Esophagus squamous epithelium (tissue), 5 donors: ENCODE results near the gene TWIST2. TPM values are rescaled to one million over a fixed set of nuclear protein-coding genes. Genes with fewer than 3 reads are reported as not detected.

ENCODE experiments used
- DNase-seq: peaks from one replicate; lab custom pipeline; 2025; lab: John Stamatoyannopoulos, UW
- H3K27ac ChIP-seq, 4 donors: fragments of 200-600 bp; sonication (generic); one replicate each; pipeline ENCODE4 v1.5.1; 2016 to 2019; ENCODE audit warnings: mild to moderate bottlenecking in 1 of 4
- H3K27me3 ChIP-seq, 4 donors: fragments of 200-600 bp; sonication (generic); 1 replicate in 3 of 4; 2 replicates in 1 of 4; pipeline versions ENCODE4 v1.5.1 to v1.6.0; 2017 to 2021; ENCODE audit warnings: antibody characterized with exemption in 1 of 4
- H3K36me3 ChIP-seq, 3 donors: fragments of 200-600 bp; sonication (generic); one replicate each; pipeline ENCODE4 v1.5.1; 2016 to 2019
- H3K4me1 ChIP-seq, 3 donors: fragments of 200-600 bp; sonication (generic); one replicate each; pipeline ENCODE4 v1.5.1; 2017 to 2019
- H3K4me3 ChIP-seq, 4 donors: fragments of 200-600 bp; sonication (generic); 1 replicate in 3 of 4; 2 replicates in 1 of 4; pipeline ENCODE4 v1.5.1; 2016 to 2019; ENCODE audit warnings: mild to moderate bottlenecking in 2 of 4, moderate library complexity in 1 of 4
- H3K9me3 ChIP-seq, 3 donors: fragments of 200-600 bp; sonication (generic); one replicate each; pipeline ENCODE4 v1.5.1; 2016 to 2019
- CTCF ChIP-seq, 6 experiments: fragments of 450-650 bp in 4 of 6; fragments of 200-600 bp in 2 of 6; sonication (generic) in 2 of 6; IDR thresholded peaks; one replicate each; pipeline ENCODE4 v1.5.1; 2016 to 2019; ENCODE audit warnings: antibody characterized with exemption in 6 of 6, mild to moderate bottlenecking in 4 of 6, moderate library complexity in 4 of 6
- POLR2A ChIP-seq, 4 donors: fragments of 450-650 bp; IDR thresholded peaks; one replicate each; pipeline ENCODE4 v1.6.1; 2017; ENCODE audit warnings: antibody characterized with exemption in 4 of 4, mild to moderate bottlenecking in 4 of 4, moderate library complexity in 3 of 4
- WGBS, 2 donors: methylation state at CpG; one replicate each; pipeline ENCODE4 v1.1.5; 2018; 5-methylcytosine and 5-hydroxymethylcytosine counted together
- intact Hi-C: fragments of 100-400 bp; cut with DNase I; formaldehyde crosslinking; loops from one replicate; pipeline ENCODE4 v1.15.0; 2022
- total RNA-seq, 4 donors: library from RNA; depleted of rRNA; stranded (reverse); fragments of >200 nt; gene quantifications; one replicate each; pipeline ENCODE4 v1.1.0, GENCODE V29; 2016
- donor health status: DM: yes; HTN: yes; CAD: no.

TWIST2 gene
- total RNA-seq, 4 donors from 2014 or later = 3.1 to 33.0 (median 4.9) TPM

GRCh38 chr2:238938401-238939055 lies 90.6 kb downstream of the TWIST2 start:
- no peak overlapping the region for H3K4me3 ChIP-seq
- intact Hi-C loops = no loop called here
- no peaks in the 10 kb centered on the region for H3K27me3 ChIP-seq
- peaks cover 0 to 17% (median 13%) of the 10 kb centered on the region in 3 donors for H3K4me1 ChIP-seq
- TF ChIP-seq CTCF (IDR thresholded peaks at IDR 0.05) = no peak
- TF ChIP-seq POLR2A (IDR thresholded peaks at IDR 0.05) = no peak
- H3K36me3 ChIP-seq = no peaks in the 10 kb centered on the region
- 30 to 44% methylated on average over 13 to 15 of the region's 21 CpGs for WGBS, 2 donors
- no peaks in the 10 kb centered on the region for H3K9me3 ChIP-seq
- H3K27ac ChIP-seq = peak overlapping the region in 2 of 4 donors; percentile 69 to 86
- no peak for DNase-seq

GRCh38 chr2:238939074-238939473 lies 91.2 kb downstream of the TWIST2 start:
- Histone ChIP-seq H3K27me3 (no peaks in the 10 kb centered on the region), H3K4me1 (peaks cover 0 to 17% (median 13%) of the 10 kb centered on the region in 3 donors), H3K9me3 (no peaks in the 10 kb centered on the region), H3K4me3 (no peak overlapping the region), H3K36me3 (no peaks in the 10 kb centered on the region), H3K27ac (peak overlapping the region in 3 of 4 donors; percentile 30 to 77 (median 69))
- 50 to 75% methylated on average over 6 of the region's 6 CpGs for WGBS, 2 donors
- no peak for TF ChIP-seq POLR2A (IDR thresholded peaks at IDR 0.05)
- TF ChIP-seq CTCF (IDR thresholded peaks at IDR 0.05) = no peak
- intact Hi-C loops = no loop called here
- no peak for DNase-seq

- Histone ChIP-seq H3K9me3 (no peaks in the 10 kb centered on the region), H3K27ac (peak overlapping the region in 3 of 4 donors; percentile 30 to 77 (median 69)), H3K27me3 (no peaks in the 10 kb centered on the region), H3K4me1 (peaks cover 0 to 17% (median 13%) of the 10 kb centered on the region in 3 donors), H3K4me3 (no peak overlapping the region), H3K36me3 (no peaks in the 10 kb centered on the region)
- TF ChIP-seq POLR2A (IDR thresholded peaks at IDR 0.05) (no peak), CTCF (IDR thresholded peaks at IDR 0.05) (no peak)
- intact Hi-C loops = no loop called here
- DNase-seq = no peak
- 87 to 92% methylated on average over 5 to 8 of the region's 8 CpGs for WGBS, 2 donors
These were observed 91.9 kb downstream of the TWIST2 start for GRCh38 chr2:238939521-238940403.

- WGBS, 2 donors = 86 to 92% methylated on average over 6 to 7 of the region's 8 CpGs
- intact Hi-C loops = no loop called here
- DNase-seq = no peak
- Histone ChIP-seq H3K27ac (no peak overlapping the region), H3K9me3 (no peaks in the 10 kb centered on the region), H3K4me3 (no peak overlapping the region), H3K27me3 (no peaks in the 10 kb centered on the region), H3K36me3 (no peaks in the 10 kb centered on the region), H3K4me1 (peaks cover 0 to 21% (median 13%) of the 10 kb centered on the region in 3 donors)
- TF ChIP-seq POLR2A (IDR thresholded peaks at IDR 0.05) = no peak
- no peak for TF ChIP-seq CTCF (IDR thresholded peaks at IDR 0.05)
These were observed 92.9 kb downstream of the TWIST2 start for GRCh38 chr2:238940806-238941205.
